ENCODE data around the gene CASZ1.

CASZ1 gene

DNA sequence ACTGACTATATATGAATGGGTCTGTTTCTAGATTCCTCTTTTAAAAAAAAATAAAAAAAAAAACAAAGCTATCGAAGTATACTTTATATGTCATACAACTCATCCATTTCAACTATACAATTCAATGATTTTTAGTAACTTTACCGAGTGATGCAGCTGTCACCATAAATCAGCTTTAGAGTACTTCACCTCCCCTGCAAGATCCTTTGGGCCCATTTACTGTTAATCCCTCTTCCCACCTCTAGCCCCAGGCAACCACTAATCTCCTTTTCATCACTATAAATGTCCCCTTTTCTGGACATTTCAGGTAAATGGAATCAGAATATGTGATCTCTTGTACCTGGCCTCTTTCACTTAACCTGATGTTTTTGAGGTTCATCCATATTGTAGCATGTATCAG is 187.8 kb downstream of the CASZ1 start:
- no peak overlapping the region for H3K27ac ChIP-seq
- H3K4me3 ChIP-seq, result no peak overlapping the region

DNA sequence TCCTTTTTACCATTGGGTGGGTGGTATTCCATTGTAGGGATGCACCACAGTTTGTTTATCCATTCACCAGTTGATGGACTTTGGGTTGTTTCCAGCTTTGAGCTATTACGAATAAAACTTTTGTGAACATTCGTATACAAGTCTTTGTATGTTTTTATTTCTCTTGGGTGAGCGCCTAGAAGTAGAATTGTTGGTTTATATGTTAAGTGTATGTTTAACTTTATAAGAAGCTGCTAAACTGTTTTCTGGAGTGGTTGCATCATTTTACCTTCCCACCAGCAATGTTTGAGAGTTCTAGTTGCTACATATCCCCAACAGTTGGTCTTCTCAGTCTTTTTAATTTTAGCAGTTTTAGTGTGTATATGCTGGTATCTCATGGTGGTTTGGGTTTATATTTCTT is 189.2 kb downstream of the CASZ1 start:
- H3K27ac ChIP-seq, result no peak overlapping the region
- no peak overlapping the region for H3K4me3 ChIP-seq

DNA sequence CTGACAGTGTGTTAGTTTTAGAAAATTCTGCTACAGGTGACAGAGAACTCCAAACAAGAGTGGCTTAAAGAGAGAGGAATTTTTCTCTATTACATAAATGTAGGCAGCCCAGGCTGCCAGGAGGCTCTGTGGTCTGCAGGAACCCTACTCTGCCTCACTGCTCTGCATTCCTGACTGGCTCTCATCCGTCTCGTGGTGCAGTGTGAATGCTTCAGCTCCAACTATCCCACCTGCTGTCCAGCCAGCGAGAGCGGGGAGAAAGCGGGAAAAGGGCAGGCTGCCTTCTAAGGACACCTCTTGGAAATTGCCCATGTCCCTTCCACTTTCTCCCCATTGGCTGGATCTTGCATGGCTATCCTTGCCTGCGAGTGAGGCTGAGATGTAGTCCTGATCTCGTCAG is 190.4 kb downstream of the CASZ1 start:
- H3K4me3 ChIP-seq, result no peak overlapping the region
- H3K27ac ChIP-seq, result no peak overlapping the region

DNA sequence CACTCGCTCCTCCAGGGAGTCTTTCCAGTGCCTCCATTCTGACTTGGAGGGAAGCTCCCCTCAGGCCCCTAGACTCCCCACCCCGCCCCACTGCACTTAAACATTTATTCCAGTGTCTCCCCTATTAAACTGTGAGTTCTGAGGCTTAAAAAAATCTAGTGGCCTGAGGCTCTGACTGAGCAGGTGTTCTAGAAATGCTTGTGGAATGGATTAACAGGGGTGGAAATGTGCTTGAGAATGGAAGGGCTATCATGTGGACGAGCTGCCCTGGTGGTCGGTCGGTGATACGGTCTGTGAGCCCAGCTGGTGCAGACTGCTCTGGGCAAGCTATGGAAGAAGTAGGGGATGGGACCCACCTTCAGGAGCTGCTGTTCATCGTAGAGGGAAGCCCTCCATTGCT is 191.5 kb downstream of the CASZ1 start:
- H3K4me3 ChIP-seq, result no peak overlapping the region

DNA sequence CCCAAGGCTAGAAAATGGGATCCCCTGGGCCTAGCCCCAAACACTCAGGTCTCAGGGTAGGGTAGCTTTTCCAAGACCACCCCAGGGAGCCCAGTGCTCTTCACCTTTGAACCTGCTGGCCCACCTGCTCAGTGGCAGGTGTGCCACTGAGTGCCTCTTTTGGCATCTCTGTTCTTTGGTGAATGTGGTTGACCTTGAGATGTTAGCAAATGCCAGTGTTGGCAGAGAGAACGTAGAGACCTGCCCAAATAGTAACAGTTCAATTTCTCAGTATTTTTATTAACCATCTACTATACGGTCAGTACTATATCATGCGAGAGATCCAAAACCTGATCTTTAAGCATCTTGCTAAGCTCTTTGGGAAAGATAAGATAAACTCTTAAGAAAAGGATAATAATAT is 193.5 kb downstream of the CASZ1 start:
- no peak overlapping the region for H3K4me3 ChIP-seq
- no peak overlapping the region for H3K27ac ChIP-seq

More for the DNA sequence above, 191.5 kb downstream of the CASZ1 start:
- no peak overlapping the region for H3K27ac ChIP-seq

DNA sequence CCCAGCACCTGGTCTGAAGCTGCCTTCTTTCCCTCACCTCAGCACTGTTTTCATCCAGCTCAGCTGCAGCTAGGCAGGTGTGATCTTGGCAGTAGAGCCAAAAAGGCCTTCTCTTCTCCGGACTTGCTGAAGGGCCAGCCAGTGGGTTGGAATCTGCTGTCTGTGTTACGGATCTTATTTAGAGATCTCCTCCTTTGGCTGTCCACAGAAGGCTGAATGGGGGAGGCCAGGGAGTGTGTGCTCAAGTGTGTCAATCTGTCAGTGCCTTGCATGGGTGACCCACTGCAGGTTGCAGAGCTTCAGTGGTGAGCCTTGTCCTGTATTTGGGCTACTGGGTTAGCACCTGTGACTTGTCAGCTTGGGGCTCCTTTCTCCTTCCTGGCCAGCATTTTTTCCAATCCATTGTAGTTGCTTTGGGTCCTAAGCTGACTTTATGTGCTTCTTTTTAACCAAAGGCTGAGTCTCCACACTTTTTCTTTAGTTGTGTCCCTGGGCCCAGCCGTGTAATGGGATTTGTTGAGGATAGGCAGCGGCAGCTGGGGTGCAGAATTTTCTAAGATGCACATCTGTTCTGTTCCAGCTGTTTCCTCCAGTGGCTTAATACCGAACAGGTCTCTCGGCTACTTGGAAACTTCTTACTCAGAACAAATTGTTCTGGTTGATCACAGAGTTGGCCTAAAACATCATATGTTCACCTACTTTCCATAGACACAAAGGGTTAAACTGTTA is 194.9 kb downstream of the CASZ1 start:
- H3K4me3 ChIP-seq, result no peak overlapping the region
- H3K27ac ChIP-seq, result no peak overlapping the region

DNA sequence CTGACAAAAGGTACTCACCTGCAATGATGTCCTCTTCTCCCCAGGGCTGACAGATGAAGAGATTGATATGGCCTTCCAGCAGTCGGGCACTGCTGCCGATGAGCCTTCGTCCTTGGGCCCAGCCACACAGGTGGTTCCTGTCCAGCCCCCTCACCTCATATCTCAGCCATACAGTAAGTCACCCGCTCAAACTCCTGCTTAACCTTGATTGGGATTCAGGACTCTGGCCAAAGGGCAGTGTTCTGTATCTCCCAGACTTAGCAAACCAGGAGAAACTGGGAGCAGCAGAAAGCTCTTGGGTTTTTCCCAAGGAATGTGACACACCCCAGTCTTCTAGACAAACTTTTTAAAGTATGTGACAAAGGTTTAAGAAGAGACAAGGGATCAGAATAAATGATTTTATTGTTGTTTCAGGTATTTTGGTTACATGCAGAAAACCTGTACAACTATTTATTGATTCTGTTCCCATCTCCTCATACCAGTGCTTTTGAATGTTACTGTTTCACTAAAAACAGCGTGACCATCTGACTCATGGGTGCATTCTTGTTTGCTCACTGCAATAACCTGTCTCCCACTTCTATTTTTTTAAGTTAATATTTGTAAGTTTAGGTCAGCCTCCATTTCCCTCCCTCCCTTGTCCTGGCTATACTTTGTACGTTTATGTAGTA is 197.1 kb downstream of the CASZ1 start:
- no peak overlapping the region for H3K4me3 ChIP-seq
- no peak overlapping the region for H3K27ac ChIP-seq

DNA sequence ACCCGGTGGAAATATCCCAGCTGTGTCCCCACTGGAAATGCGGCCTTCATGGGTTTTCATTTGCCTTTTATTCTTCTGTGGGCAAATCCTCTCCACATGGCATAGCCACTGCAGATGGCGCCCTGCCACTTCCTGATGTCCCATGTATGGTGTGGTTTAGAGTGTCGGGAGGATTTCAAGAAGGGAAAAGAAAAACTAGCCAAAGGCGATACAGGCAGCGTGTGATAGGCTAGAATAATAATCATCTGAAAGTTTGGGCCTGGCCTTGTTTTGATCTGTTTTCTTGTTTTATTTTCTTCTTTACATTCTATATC is 198.1 kb downstream of the CASZ1 start:
- Histone ChIP-seq H3K27ac (no peak overlapping the region), H3K4me3 (no peak overlapping the region)

DNA sequence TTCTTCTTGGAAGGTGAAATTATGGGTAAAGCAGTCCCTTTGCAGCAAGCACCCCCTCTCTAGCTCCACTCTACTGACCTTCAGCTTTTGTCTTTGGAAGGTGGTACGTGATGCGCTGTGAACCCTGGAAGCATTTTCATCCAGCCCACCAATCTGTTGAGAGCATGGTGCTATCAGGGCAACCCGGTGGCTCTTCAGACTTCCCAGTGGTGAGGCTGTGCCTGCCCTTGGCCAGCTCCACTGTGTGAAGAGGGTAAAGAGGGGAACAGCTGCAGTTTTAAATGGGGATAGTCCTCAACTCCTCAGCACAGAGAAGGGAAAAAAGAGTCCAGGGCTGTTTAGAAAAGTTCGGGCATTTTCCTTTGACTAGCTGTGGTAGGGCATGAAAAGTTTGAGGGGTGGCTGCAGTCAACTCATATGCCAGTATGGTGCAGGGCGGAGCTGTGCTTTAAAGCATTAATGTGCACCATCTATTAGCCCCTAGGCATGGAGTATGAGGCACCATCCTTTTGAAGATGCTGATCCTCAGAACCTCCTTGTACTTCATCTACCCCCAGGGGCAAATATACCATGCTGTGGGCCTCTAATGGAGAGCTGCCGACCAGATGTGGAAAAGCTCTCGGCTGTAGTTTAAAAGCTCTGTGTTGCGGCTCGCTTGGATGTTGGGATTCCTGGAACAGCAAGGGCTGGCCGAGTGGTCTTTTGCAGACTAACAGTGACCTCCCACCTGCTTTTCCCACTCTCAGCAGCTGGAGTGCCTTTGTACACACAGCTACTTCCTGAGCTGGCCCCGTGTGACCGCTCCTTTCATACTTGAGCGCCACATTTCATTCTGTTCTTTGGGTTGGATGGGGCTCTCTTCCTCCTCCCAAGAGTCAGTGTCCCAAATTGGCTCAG is 198.7 kb downstream of the CASZ1 start:
- no peak overlapping the region for H3K27ac ChIP-seq
- no peak overlapping the region for H3K4me3 ChIP-seq

DNA sequence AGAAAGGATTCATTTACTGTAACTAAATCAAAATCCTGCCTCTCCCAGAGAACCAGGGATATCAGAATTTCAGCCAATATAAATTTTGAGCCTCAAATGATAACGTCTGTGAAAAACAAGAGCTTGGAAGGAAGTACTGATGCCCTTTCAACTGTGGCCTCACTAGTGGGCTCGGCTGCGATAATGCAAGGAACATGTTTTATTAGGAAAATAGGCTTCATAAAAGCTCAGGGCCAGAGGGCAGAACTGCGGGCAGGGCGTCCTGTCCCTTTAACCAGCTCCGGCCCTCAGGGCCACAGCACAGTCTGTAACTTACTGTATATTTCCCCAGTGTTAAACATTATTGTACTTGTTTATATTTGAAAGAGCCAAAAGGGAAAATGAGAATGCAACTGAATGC is 199.7 kb downstream of the CASZ1 start:
- Histone ChIP-seq H3K4me3 (no peak overlapping the region), H3K27ac (no peak overlapping the region)

DNA sequence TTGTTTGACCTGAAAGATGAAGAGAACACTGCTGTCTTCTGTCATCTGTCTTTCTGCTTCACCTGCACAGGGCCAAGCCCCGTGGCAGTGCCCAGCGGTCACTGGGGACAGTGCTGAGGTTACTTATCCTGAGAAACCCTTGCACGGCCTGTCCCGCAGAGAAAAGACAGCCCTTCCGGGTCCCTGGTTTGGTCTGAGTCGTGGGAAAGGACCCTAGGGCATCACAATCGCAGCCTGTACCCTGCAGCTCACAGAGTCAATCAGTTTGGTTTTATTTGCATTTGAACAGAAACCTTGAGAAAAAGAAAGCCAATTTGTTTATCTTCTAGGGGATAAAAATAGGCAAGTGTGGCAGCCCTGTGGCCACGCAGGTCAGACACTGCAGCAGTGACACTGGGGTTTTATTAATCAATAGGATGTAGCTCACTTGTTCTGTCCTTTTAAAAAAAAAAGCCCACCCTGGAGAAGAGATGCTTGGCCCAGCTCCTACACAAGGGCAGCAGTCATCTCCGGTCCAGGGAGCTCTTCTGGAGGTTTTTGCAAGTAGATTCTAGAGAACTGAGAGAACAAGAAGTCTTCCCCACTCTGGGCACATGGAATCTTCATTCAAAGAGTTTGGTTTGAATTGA is 201.7 kb downstream of the CASZ1 start:
- Histone ChIP-seq H3K4me3 (no peak overlapping the region), H3K27ac (no peak overlapping the region)

DNA sequence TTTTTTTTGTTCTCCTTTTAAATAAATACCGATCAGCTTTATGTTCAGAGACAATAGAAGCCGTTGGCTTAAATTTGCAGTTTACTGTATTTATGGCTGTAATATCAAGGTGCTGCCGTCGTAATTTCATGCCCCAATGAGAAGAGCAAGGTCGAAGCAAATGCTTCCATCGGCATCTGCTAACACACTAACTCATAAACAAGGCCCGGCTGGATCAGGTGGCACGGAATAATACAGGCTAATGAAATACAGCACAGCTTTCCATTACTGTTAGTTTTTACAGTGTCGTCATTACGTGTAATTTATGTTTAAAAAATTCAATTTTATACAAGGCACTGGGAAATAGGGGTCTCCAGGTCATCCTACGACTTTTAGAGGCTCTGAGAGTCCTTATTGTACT is 202.7 kb downstream of the CASZ1 start:
- Histone ChIP-seq H3K27ac (no peak overlapping the region), H3K4me3 (no peak overlapping the region)

DNA sequence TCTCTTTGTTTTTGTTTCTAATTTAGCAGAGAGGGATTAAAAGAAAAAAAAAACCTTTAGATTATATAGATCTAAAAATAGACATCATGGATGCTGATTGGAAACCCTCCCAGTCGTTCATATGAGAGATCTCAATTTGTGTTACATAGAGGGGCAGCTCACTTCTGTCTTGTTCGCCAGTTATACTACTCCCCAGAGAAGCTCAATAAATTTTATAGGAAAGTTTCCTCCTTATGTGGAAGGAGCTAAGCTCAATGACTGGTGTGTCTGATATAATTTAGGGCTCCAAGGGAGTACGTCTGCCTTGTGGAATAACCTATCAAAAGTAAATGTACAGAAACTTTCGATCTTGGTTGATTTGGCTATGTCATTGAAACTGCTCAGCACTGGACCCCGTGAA is 204.1 kb downstream of the CASZ1 start:
- H3K4me3 ChIP-seq, result no peak overlapping the region
- no peak overlapping the region for H3K27ac ChIP-seq

DNA sequence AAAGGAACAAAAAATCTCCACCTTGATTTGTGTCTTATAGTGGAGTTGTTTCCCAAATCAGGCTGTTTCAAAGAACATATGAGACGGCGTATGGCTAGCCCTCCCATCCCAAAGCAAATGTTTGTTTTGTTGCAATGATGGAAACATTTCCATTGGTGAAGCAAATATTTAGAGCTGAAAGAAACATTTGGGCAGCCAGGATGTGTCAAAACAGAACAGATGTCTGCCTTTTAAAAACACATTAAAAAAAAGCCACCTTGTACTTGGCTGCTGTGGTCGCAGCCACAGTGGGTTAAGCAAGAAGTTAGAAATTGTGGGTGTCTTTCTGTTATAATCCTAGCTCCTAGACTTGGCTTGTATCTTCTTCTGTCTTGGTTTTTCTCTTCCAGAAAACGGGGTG is 205.4 kb downstream of the CASZ1 start:
- Histone ChIP-seq H3K27ac (no peak overlapping the region), H3K4me3 (no peak overlapping the region)

DNA sequence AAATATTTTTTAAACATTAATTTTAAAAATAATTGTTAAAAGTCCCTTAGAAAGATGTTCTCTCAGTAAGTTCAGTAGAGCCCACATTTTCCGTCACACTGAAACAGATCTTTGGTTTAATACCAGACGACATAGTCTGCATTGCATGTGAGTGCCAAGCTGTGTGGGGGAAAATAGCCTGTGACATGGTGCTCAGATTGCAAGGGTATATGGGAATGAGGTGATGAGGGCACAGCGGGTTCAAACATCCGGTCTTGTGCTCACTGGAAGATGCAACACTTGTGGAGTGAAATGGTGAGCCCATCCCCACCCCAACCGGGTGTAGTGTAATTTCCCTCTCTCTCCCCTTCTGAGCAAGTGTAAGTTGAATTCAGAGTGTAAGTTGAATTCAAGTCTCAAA is 207.4 kb downstream of the CASZ1 start:
- H3K4me3 ChIP-seq, result no peak overlapping the region
- H3K27ac ChIP-seq, result no peak overlapping the region

DNA sequence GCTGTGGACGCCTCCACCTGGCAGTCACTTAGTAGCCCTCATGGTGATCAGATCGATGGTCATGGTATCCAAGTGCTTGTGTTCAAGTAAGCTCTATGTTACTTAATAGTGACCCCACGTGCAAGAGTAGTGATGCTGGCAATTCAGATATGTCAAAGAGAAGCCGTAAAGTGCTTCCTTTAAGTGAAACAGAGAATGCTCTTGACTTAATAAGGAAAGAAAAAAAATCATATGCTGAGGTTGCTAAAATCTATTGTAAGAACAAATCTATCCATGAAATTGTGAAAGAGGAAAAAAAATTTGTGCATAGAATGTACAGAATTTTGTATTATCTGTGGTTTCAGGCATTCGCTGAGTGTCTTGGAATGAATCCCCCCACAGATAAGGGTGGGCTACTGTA is 207.8 kb downstream of the CASZ1 start:
- Histone ChIP-seq H3K27ac (no peak overlapping the region), H3K4me3 (no peak overlapping the region)

Measured in skin epidermis (tissue), 12 donors.